Psoas muscle (tissue), 8 donors: ENCODE data around the gene TMPRSS12. TPM values are rescaled to one million over a fixed set of nuclear protein-coding genes. Genes with fewer than 3 reads are reported as not detected.
"Not testable (repeated sequence)": the region's sequence is repeated elsewhere in the genome, so short reads cannot be mapped to it uniquely, and the experiment has no call there.

Source experiments
- ATAC-seq, 4 donors: fragments of 200-7000 bp; cut with Tn5 transposase; one replicate each; pipeline ENCODE4 v1.9.1; 2020; ENCODE audit warnings: moderate library complexity in 3 of 4, mild to moderate bottlenecking in 2 of 4
- DNase-seq, 2 donors: peaks; one replicate each; pipeline ENCODE4 v3.0.0-alpha.2; 2020
- H3K27ac ChIP-seq: fragments of 200-600 bp; one replicate; pipeline ENCODE4 v1.8.0; 2022
- H3K27me3 ChIP-seq, 3 donors: fragments of 200-600 bp in 1 of 3; one replicate each; pipeline versions ENCODE4 v1.6.1 to v1.8.0; 2013 to 2022; ENCODE audit warnings: low read length in 2 of 3, mild to moderate bottlenecking in 2 of 3, moderate library complexity in 1 of 3; ENCODE audit not compliant: insufficient read depth in 3 of 3
- H3K36me3 ChIP-seq, 2 donors: fragments of 200-600 bp in 1 of 2; one replicate each; pipeline versions ENCODE4 v1.6.1 to v1.8.0; 2013 to 2022; ENCODE audit warnings: low read depth in 1 of 2, mild to moderate bottlenecking in 1 of 2, moderate library complexity in 1 of 2; ENCODE audit not compliant: insufficient read depth in 1 of 2
- H3K4me1 ChIP-seq: fragments of 200-600 bp; one replicate; pipeline ENCODE4 v1.8.0; 2022
- H3K4me3 ChIP-seq: fragments of 200-600 bp; one replicate; pipeline ENCODE4 v1.8.0; 2022; ENCODE audit warnings: mild to moderate bottlenecking
- H3K9me3 ChIP-seq: fragments of 200-600 bp; one replicate; pipeline ENCODE4 v1.8.0; 2022
- CTCF ChIP-seq: fragments of 200-600 bp; IDR thresholded peaks from one replicate; pipeline ENCODE4 v1.8.0; 2022; ENCODE audit warnings: antibody characterized with exemption
- WGBS, 3 donors: extraction: QIAGEN DNeasy Blood & Tissue Kit; methylation state at CpG; one replicate each; pipeline versions ENCODE4 v1.1.6 to v1.1.7; 2013; 5-methylcytosine and 5-hydroxymethylcytosine counted together
- intact Hi-C, 2 donors: fragments of 100-400 bp; cut with DNase I; formaldehyde crosslinking; loops; one replicate each; pipeline versions ENCODE4 v1.11.0 to v1.14.2; 2022
- polyA plus RNA-seq, 3 donors: library from polyadenylated mRNA; stranded (reverse); fragments of 200-250 nt; gene quantifications; one replicate each; pipeline ENCODE4 v1.2.3, GENCODE V29; 2013
- total RNA-seq, 4 donors: library from RNA; stranded (reverse); fragmentation: NEBNext Ultra II Directional in 2 of 4; extraction: Animal tissue kit (Norgen Biotek cat#: 25700) in 2 of 4; gene quantifications; one replicate each; pipeline versions ENCODE4 v1.2.1 to v1.2.4, GENCODE V29; 2021 to 2023
- donor health status: healthy with polysubstance abuse.
- donor health status: DM: no; HTN: no; CAD: no; lungs with moderate emphysema.
- donor health status: Bipolar disorder and iron deficiency.
- donor health status: healthy.
- donor health status: DM: yes; HTN: yes; CAD: no.
- donor health status: DM: no; HTN: no; CAD: no.
- donor health status: DM: no; HTN: no; CAD: no.
- donor health status: DM: yes; HTN: yes; CAD: no.

Gene TMPRSS12
- total and polyA plus RNA-seq, 7 donors: not detected

- intact Hi-C loops: no loop called here
- 53 to 67% (median 60%) methylated on average over 4 of the region's 4 CpGs for WGBS, 3 donors
- no peak for ATAC-seq
Measured at GRCh38 chr12:50859621-50860310, 17.0 kb downstream of the TMPRSS12 start.

GRCh38 chr12:50862316-50862715 lies 19.6 kb downstream of the TMPRSS12 start:
- intact Hi-C loops: no loop called here
- Histone ChIP-seq H3K9me3 (no peaks in the 10 kb centered on the region), H3K27me3 (no peaks in the 10 kb centered on the region), H3K27ac (no peak overlapping the region), H3K36me3 (no peaks in the 10 kb centered on the region), H3K4me3 (no peak overlapping the region), H3K4me1 (no peaks in the 10 kb centered on the region)
- no peak for DNase-seq
- no peak for ATAC-seq
- 90 to 91% (median 91%) methylated on average over 6 of the region's 6 CpGs for WGBS, 3 donors
- TF ChIP-seq CTCF: no peak

More at GRCh38 chr12:50859621-50860310, 17.0 kb downstream of the TMPRSS12 start:
- no peak overlapping the region for H3K27ac ChIP-seq
- no peak for DNase-seq
- H3K27me3 ChIP-seq: no peaks in the 10 kb centered on the region
- H3K9me3 ChIP-seq: peaks cover 11% of the 10 kb centered on the region
- H3K36me3 ChIP-seq: no peaks in the 10 kb centered on the region
- no peak for TF ChIP-seq CTCF
- H3K4me1 ChIP-seq: no peaks in the 10 kb centered on the region
- H3K4me3 ChIP-seq: no peak overlapping the region

- no peaks in the 10 kb centered on the region for H3K9me3 ChIP-seq
- ATAC-seq (no peak), DNase-seq (no peak)
- no peak overlapping the region for H3K27ac ChIP-seq
- TF ChIP-seq CTCF: no peak
- no peaks in the 10 kb centered on the region for H3K36me3 ChIP-seq
- intact Hi-C loops: no loop called here
- H3K27me3 ChIP-seq: no peaks in the 10 kb centered on the region
- no peaks in the 10 kb centered on the region for H3K4me1 ChIP-seq
- no peak overlapping the region for H3K4me3 ChIP-seq
- WGBS, 3 donors: 85 to 92% (median 87%) methylated on average over 3 of the region's 3 CpGs
Measured at GRCh38 chr12:50865266-50865665, 22.5 kb downstream of the TMPRSS12 start.

- H3K27me3 ChIP-seq, H3K4me3 ChIP-seq, intact Hi-C loops, H3K27ac ChIP-seq, H3K4me1 ChIP-seq, H3K36me3 ChIP-seq, ATAC-seq, DNase-seq, H3K9me3 ChIP-seq: not testable (repeated sequence)
- 26 to 60% (median 51%) methylated on average over 2 of the region's 2 CpGs for WGBS, 3 donors
Measured at GRCh38 chr12:50868881-50869280, 26.2 kb downstream of the TMPRSS12 start.

- H3K9me3 ChIP-seq: peaks cover 14% of the 10 kb centered on the region
- no peaks in the 10 kb centered on the region for H3K27me3 ChIP-seq
- no peak overlapping the region for H3K4me3 ChIP-seq
- TF ChIP-seq CTCF: no peak
- H3K36me3 ChIP-seq: no peaks in the 10 kb centered on the region
- intact Hi-C loops: no loop called here
- WGBS, 3 donors: 96 to 98% (median 97%) methylated on average over 3 of the region's 3 CpGs
- DNase-seq: no peak
- no peaks in the 10 kb centered on the region for H3K4me1 ChIP-seq
- no peak for ATAC-seq
- H3K27ac ChIP-seq: no peak overlapping the region
Measured at GRCh38 chr12:50882563-50882962, 39.8 kb downstream of the TMPRSS12 start.
